ENCODE data around the gene DDX25.

The DDX25 gene

DNA sequence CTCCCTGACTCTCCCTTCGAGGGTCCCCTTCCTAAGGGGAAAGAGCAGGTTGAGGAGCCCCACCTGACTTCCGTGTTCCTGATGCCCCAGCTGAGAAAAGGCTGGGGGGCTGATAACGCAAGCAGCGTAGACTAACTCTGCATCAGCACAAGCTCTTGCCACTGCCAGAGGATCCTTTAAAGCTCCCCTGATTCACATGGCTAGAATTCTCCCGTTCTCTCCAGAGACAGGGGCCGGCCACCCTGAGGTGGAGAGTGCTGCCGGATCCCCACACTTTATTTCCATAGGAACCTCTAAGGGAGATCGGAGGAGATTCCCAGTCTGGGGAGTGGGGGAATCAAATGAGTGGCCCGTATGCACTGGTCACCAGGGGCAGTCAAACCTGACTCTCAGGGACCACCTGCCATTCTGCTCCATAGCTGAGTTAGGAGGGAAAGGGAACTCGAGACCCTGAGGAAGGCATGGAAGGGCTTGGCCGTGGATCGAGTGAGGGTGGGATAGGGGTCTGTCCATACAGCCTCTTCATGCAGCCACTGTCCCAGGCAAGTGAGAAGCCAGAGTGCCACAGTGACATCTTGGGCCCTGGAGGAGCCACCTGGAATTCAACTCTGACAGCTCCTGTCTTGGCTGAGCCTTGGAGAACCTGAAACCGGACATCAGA is 40.2 kb downstream of the DDX25 start:
- no peak for TF ChIP-seq ZFX (IDR thresholded peaks at IDR 0.05)
- TF ChIP-seq, protein P1, sequence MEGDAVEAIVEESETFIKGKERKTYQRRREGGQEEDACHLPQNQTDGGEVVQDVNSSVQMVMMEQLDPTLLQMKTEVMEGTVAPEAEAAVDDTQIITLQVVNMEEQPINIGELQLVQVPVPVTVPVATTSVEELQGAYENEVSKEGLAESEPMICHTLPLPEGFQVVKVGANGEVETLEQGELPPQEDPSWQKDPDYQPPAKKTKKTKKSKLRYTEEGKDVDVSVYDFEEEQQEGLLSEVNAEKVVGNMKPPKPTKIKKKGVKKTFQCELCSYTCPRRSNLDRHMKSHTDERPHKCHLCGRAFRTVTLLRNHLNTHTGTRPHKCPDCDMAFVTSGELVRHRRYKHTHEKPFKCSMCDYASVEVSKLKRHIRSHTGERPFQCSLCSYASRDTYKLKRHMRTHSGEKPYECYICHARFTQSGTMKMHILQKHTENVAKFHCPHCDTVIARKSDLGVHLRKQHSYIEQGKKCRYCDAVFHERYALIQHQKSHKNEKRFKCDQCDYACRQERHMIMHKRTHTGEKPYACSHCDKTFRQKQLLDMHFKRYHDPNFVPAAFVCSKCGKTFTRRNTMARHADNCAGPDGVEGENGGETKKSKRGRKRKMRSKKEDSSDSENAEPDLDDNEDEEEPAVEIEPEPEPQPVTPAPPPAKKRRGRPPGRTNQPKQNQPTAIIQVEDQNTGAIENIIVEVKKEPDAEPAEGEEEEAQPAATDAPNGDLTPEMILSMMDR (conservative IDR thresholded peaks at IDR 0.05), result no peak
- H3K27ac ChIP-seq, result no peak overlapping the region

DNA sequence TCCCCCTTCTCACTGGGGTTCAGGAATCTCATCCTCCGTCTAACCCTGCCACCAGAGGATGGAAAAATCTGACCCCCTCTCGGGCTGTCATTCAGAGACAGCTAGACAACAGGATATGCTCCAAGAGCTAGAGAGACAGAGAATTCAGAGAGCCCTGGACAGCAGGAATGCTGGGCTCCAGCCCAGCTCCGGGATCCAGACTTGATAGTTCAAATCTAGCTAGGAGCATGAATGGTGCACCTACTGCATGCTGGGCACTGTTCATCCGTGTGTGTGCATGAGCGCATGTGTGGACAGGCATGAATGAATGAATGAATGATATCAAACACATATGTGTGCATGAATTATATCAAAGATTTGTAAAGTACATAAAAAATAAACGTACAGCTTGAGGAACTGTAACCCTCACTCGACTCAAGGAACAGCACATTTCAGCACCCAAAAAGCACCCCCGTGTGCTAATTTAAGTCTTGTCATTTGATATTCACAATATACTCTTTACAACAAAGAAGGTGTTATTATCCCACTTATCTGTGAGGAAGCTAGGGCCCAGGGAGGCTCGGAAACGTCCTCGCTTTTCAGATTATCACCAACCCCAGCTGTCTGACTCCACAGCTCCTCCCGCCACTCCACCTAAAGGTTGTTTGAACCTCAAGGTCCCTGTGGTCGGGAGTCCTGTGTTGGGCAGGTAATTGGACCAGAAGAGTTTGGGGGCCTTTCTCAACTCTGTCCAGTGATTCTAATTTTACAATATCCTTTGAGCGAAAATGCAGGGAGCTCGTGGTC is 40.9 kb downstream of the DDX25 start:
- no peak overlapping the region for H3K27ac ChIP-seq
- no peak for TF ChIP-seq ZFX (IDR thresholded peaks at IDR 0.05)
- TF ChIP-seq, protein P1 (conservative IDR thresholded peaks at IDR 0.05), result no peak

DNA sequence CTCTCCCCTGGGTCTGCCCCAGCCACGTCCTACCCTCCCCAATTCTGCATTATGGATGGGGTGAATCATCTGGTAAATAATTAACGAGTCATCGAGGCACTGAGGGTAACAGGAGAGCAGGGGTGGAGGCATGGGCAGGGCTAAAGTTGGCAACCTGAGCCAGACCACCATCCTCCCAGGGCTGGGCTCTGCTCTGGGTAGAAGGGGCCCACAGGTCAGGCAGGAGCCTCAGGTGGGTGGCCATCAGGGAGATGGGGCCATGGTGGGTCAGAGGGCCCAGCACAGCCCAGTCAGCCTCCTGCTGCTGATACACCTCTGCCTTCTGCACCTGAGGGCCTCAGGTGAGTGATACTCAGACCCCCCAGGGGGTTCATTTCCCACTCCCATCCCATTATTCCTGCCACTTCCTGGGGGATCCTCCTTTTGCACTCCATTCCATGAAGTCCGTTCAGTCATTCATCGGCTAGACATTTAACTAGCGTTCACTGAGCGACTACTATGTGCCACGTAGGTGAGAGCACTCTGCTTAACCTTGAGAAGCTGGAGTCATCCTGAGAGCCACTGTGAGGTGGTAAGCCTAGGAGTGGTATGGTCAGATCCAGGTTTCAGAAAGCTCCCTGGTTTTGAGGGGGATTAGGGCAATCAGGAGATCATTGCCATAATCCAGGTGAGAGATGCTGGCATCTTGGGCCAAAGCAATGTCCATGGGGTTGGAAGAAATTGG is 41.7 kb downstream of the DDX25 start, which contains the start of gene VSIG10L2:
TSS of gene VSIG10L2 (plus strand) at position 248 of the 724 bp plus-strand sequence. CDS start at position 260, 12 bp downstream.
- H3K27ac ChIP-seq, result no peak within 1 kb of the TSS
- TF ChIP-seq ZFX (IDR thresholded peaks at IDR 0.05), result no peak
- TF ChIP-seq, protein P1 (conservative IDR thresholded peaks at IDR 0.05), result no peak

DNA sequence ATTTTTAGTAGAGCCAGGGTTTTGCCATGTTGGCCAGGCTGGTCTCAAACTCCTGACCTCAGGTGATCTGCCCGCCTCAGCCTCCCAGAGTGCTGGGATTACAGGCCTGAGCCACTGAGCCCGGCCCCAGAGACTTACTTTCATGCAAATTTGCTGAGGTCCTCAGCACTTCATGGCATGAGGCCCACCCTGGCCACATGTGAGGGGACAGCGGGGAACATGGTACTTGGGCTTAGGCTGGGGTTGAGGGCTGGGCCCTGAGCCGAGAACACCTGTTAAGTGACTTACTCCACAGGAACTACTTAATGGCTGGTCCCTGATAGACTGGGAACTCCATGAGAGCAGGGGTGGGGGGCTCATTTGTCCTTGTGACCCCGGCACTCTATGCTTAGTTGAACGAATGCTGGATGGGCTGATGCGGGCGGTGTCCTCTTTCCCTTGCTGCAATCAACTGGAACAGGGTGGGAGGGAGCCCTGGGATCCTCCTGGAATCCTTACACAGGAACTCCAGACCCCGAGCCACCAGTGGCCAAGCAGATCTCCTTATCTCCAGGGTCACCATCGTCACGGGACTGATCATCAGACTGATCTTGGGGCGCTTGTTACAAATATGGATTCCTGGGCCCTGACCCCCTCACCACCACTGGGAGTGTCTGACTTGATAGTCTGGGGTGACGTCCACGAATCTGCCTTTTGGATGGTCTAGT is 42.6 kb downstream of the DDX25 start:
- TF ChIP-seq ZFX (IDR thresholded peaks at IDR 0.05), result no peak
- TF ChIP-seq, protein P1 (conservative IDR thresholded peaks at IDR 0.05), result no peak
- no peak overlapping the region for H3K27ac ChIP-seq

DNA sequence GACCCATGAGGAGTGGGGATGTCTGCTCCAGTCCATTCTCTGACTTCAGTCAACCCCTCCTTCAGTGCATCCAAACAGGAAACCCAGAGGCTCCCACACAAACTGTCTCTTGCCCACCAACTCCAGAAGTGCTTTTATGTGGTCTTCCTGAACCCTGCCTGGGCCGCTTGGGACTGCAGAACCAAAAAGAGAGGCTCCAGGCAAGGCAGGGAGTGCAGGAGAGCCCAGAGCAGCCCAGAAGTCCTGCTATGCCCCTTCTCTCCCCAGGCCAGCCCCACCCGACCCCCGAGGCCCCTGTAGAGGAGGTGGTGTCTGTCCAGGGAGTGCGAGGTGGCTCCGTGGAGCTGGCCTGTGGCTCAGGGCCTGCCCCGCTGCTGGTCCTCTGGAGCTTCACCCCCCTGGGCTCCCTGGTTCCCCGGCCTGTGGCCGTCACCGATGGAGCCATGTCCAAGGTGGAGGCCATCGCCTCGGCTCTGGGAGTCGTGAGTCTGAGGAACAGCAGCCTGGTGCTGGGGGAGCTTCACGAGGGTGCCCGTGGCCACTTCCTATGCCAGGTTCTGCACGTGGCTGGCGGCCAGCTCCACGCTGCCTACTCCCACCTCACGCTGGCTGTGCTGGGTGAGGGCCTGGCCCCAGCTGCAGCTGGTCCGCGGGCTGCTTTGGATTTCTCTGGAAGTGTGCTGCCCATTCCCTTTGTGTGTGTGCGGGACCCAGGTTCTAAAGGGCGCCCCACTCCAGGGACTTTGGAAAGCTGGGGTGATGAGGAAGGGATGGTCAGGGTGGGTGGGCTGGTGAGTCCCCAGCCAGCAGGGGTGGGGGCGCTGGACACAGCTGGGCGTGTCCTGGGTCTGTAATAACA is 43.3 kb downstream of the DDX25 start:
- no peak for TF ChIP-seq ZFX (IDR thresholded peaks at IDR 0.05)
- TF ChIP-seq, protein P1 (conservative IDR thresholded peaks at IDR 0.05), result no peak
- no peak overlapping the region for H3K27ac ChIP-seq

DNA sequence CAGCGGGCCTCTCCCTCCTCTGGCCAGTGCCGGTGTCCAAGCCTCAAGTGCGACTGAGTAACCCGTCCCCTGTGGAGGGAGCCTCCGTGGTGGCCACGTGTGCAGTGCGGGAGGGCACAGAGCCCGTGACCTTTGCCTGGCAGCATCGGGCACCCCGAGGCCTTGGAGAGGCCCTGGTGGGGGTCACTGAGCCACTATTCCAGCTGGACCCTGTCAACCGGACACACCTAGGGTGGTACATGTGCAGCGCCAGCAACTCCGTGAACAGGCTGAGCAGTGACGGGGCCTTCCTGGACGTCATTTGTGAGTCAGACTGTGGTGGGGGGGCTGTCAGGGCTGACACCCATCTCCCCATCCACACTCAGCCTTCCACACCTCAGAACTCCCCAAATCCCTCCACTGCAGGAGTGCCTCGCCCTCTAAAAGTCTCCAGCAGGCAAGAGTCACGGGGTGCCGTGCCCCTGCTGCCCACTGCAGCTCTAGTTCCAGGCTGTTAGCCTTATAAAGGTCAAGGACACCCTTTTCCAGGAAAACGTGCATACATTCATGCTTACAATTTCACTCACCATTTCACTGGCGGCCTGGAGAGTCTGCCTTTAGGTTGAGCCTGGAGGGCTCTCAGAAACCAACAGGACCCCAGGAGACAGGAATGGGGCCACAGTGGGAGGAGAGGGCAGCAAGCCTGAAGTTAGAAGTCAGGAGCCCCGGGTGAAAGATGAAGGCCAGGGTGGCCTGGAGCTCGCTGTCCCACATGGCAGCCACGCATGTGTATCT is 44.2 kb downstream of the DDX25 start:
- no peak overlapping the region for H3K27ac ChIP-seq
- TF ChIP-seq ZFX (IDR thresholded peaks at IDR 0.05), result no peak
- TF ChIP-seq, protein P1 (conservative IDR thresholded peaks at IDR 0.05), result no peak
